HG03575 (cell line): ENCODE data around the gene BTBD18.

Experiments used
- ATAC-seq: cut with Tn5 transposase; IDR thresholded peaks from one replicate; pipeline ENCODE4 v1.9.1; 2021; ENCODE audit not compliant: unreplicated experiment, insufficient number of reproducible peaks, low FRiP score; ENCODE audit errors: extremely low read depth

The BTBD18 gene

GRCh38 chr11:57698843-57699365 lies 52.7 kb downstream of the BTBD18 start:
- no peak for ATAC-seq
